ENCODE measurements around the gene AMOT.

Gene AMOT

GRCh38 chrX:112751076-112751475 lies 89.6 kb downstream of the AMOT start:
- DNase-seq (ENCODE audit: low read depth), result no peak
- TF ChIP-seq MYC (IDR thresholded peaks at IDR 0.05; ENCODE audit: low read depth, low read length) (no peak), POLR2A (IDR thresholded peaks at IDR 0.05; ENCODE audit: extremely low read depth, insufficient read length) (no peak)
- TF ChIP-seq, protein P1, sequence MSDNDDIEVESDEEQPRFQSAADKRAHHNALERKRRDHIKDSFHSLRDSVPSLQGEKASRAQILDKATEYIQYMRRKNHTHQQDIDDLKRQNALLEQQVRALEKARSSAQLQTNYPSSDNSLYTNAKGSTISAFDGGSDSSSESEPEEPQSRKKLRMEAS (IDR thresholded peaks at IDR 0.05; ENCODE audit: low read depth, low read length), result no peak
- TF ChIP-seq, protein P2, sequence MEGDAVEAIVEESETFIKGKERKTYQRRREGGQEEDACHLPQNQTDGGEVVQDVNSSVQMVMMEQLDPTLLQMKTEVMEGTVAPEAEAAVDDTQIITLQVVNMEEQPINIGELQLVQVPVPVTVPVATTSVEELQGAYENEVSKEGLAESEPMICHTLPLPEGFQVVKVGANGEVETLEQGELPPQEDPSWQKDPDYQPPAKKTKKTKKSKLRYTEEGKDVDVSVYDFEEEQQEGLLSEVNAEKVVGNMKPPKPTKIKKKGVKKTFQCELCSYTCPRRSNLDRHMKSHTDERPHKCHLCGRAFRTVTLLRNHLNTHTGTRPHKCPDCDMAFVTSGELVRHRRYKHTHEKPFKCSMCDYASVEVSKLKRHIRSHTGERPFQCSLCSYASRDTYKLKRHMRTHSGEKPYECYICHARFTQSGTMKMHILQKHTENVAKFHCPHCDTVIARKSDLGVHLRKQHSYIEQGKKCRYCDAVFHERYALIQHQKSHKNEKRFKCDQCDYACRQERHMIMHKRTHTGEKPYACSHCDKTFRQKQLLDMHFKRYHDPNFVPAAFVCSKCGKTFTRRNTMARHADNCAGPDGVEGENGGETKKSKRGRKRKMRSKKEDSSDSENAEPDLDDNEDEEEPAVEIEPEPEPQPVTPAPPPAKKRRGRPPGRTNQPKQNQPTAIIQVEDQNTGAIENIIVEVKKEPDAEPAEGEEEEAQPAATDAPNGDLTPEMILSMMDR (IDR thresholded peaks at IDR 0.05; ENCODE audit: low read depth, low read length), result no peak
- H3K4me3 ChIP-seq (ENCODE audit: low read depth, low read length), result no peak overlapping the region

DNA sequence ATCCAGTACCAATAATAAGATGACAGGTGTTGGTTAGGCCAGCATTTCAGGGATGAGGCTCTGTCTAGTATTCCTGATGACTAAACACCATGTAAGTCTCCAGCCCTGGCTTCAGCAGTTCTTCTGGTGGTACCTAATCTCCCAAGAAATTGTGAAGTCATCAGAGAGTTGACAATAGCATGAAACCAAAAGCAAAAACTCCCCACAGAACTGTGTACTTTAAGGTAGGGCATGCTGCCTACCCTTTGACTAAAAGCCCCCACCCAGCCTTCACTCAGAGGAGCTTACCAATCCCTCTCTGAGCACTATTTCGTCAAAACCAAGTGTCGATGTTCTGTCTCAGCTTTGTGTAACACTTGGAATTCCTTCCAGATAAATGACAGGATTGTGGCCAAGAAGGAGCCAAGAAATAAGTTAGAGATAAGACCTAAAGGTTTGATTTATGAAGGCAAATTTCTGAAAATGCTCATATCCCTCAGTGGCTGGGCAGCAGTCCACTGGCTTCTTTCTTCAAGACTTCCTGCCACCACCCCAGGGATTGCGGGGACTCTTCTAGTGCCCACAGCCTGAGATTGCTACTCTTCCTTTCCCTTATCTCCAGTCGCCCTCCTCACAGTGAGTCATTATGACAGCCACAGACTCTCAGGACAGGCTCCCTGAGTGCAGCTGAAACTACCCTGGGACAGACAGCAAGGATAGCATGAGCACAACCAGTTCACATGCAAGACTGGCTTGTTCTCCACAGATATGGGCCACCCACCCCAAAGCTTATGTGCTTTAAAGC lies 93.6 kb downstream of the AMOT start:
- no peak for DNase-seq (ENCODE audit: low read depth)
- TF ChIP-seq, protein P1 (IDR thresholded peaks at IDR 0.05; ENCODE audit: low read depth, low read length), result no peak
- TF ChIP-seq MYC (IDR thresholded peaks at IDR 0.05; ENCODE audit: low read depth, low read length), result no peak
- TF ChIP-seq, protein P2 (IDR thresholded peaks at IDR 0.05; ENCODE audit: low read depth, low read length), result no peak
- no peak for TF ChIP-seq POLR2A (IDR thresholded peaks at IDR 0.05; ENCODE audit: extremely low read depth, insufficient read length)

DNA sequence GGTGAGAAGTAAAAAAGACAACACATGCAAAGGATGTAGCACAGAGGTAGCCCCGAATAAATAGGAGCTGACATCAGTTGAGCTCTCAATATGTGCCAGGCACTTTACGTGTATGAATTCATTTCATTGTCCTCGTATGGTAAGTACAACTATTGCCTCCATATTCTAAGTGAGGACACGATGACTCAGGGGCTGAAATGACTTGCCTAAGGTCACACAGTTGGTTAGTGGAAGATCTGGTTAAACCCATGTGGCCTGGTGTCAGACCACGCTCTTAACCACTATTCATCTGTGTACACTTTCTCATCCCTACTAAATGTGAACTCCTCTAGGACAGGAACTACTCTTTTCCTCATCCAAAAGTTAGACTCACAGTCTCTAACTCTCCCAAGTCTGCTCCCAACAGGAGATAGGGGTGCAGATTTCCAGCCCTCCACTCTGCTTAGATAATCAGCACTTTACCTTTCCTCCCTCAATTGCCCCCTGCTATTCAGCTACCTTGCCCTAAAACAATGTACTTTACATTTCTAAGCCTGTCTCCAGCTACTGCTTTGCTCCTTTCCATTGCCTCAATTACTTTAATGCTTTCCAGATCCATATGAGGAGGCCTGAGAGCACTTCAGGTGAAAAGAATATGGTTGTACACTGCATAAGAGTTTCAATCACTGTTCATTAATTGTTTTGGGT lies 102.1 kb downstream of the AMOT start:
- DNase-seq (ENCODE audit: low read depth), result no peak
- TF ChIP-seq, protein P2 (IDR thresholded peaks at IDR 0.05; ENCODE audit: low read depth, low read length), result no peak
- no peak for TF ChIP-seq POLR2A (IDR thresholded peaks at IDR 0.05; ENCODE audit: extremely low read depth, insufficient read length)
- TF ChIP-seq MYC (IDR thresholded peaks at IDR 0.05; ENCODE audit: low read depth, low read length), result no peak
- TF ChIP-seq, protein P1 (IDR thresholded peaks at IDR 0.05; ENCODE audit: low read depth, low read length), result no peak
- no peak overlapping the region for H3K4me3 ChIP-seq (ENCODE audit: low read depth, low read length)

More for the DNA sequence above, 93.6 kb downstream of the AMOT start:
- no peak overlapping the region for H3K4me3 ChIP-seq (ENCODE audit: low read depth, low read length)

GRCh38 chrX:112736310-112736709 lies 104.3 kb downstream of the AMOT start:
- DNase-seq (ENCODE audit: low read depth), result no peak
- TF ChIP-seq, protein P2 (IDR thresholded peaks at IDR 0.05; ENCODE audit: low read depth, low read length), result no peak
- no peak for TF ChIP-seq POLR2A (IDR thresholded peaks at IDR 0.05; ENCODE audit: extremely low read depth, insufficient read length)
- TF ChIP-seq MYC (IDR thresholded peaks at IDR 0.05; ENCODE audit: low read depth, low read length), result no peak
- TF ChIP-seq, protein P1 (IDR thresholded peaks at IDR 0.05; ENCODE audit: low read depth, low read length), result no peak

DNA sequence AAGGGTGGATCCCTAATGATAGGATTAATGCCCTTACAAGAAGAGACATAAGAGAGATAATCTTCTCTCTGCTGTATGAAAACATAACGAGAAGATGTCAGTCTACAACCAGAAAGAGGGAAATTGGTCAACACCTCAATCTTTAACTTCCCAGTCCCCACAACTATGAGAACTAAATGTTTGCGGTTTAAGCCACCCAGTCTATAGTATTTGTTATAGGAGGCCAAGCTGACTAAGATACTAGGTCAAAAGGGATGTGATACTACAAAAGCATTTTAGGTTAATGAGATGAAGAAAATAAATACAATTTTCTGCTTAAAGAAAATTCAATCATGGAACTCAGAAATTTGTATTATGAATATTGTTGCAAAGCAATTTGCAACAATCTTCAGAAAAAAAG lies 105.5 kb downstream of the AMOT start:
- DNase-seq (ENCODE audit: low read depth), result no peak
- no peak overlapping the region for H3K4me3 ChIP-seq (ENCODE audit: low read depth, low read length)
- TF ChIP-seq MYC (IDR thresholded peaks at IDR 0.05; ENCODE audit: low read depth, low read length), result no peak

More at GRCh38 chrX:112736310-112736709, 104.3 kb downstream of the AMOT start:
- no peak overlapping the region for H3K4me3 ChIP-seq (ENCODE audit: low read depth, low read length)

GRCh38 chrX:112734290-112734689 lies 106.3 kb downstream of the AMOT start:
- DNase-seq (ENCODE audit: low read depth), result peak; percentile 6
- no peak overlapping the region for H3K4me3 ChIP-seq (ENCODE audit: low read depth, low read length)
- no peak for TF ChIP-seq MYC (IDR thresholded peaks at IDR 0.05; ENCODE audit: low read depth, low read length)

Measured in NB4 (cell line).